ENCODE results near the gene ORC3. TPM values are rescaled to one million over a fixed set of nuclear protein-coding genes. Genes with fewer than 3 reads are reported as not detected.

The ORC3 gene
- total and polyA plus RNA-seq, 2 of the 4 experiments (the other 2 are of a cell fraction): 22.3 to 30.6 TPM

DNA sequence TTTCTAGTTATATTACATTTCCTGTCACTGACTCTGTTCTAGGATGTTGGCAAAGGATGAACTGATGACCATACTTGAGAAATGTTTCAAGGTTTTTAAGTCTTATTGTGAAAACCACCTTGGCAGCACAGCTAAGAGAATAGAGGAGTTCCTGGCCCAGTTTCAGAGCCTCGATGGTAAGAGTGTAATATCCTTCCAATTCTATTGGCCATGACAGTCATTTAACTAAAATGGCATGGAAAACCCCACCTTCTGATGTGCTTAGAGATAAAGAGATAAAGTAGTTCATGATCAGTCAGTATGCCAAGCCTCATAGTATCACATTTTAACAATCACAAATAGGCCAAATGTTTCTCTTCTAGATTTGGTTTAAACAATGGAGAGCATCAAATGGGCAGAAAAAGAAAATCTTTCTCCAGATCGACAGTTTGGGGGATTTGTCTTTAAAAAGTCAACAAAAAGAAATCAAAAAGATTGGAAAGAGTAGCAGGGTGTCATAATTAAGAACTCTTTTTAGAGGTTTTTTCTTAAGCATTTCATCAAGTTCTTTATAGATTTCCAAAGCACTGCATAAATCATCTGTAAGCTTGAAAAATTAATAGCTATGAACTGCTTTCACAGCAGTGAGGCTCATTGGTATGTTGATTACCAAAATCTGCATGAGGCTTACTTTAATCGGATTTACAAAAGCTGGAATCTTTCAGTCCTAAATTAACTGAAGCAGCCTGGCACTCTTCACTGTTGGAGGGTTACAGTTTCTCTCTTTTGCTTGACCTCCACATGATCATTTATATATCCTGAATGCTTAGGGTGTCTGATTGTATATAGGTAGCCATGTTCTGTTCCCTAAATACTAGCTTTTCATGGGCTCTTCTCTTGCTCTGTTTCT is 63.4 kb downstream of the ORC3 start:
- intact Hi-C loops (cut with micrococcal nuclease): no loop called here
- Histone ChIP-seq H3K9ac (ENCODE audit: low read depth, low read length) (no peak overlapping the region), H2AFZ (replicated peaks; ENCODE audit: low read length, poor library complexity) (no peak overlapping the region), H3K79me1 (ENCODE audit: low read depth in 1 of 2, low read length in 2 of 2) (peaks cover 0 to 5% of the 10 kb centered on the region in 2 experiments; a peak in 1 of 4 replicates), H3K36me3 (ENCODE audit: control insufficient read depth, insufficient read depth, low read length) (peaks cover 4% of the 10 kb centered on the region), H4K91ac (ENCODE audit: insufficient read depth, low read depth, low read length) (no peak overlapping the region), H2BK20ac (ENCODE audit: low read depth, low read length) (no peak overlapping the region), H3K23ac (ENCODE audit: low read depth, low read length) (no peak overlapping the region), H4K20me1 (ENCODE audit: insufficient read depth, low read length) (no peaks in the 10 kb centered on the region), H3K4me3 (ENCODE audit: insufficient read depth, low read depth, low read length) (no peak overlapping the region), H3K9me1 (ENCODE audit: insufficient read depth, low read length) (peaks cover 11% of the 10 kb centered on the region), H3K4me1 (ENCODE audit: control insufficient read depth, insufficient read depth, low read length) (peaks cover 2% of the 10 kb centered on the region; the same call in 1 of the 2 replicates), H2BK5ac (ENCODE audit: low read depth, low read length, poor library complexity, severe bottlenecking) (no peak overlapping the region), H4K8ac (ENCODE audit: low read depth in 2 of 2, low read length in 2 of 2) (no peak overlapping the region), H3K9me3 (ENCODE audit: control insufficient read depth, insufficient read depth, low read length) (no peaks in the 10 kb centered on the region), H2BK120ac (ENCODE audit: low read depth, low read length) (no peak overlapping the region), H4K5ac (ENCODE audit: low read depth, low read length) (no peak overlapping the region), H2AK9ac (replicated peaks; ENCODE audit: low read depth, low read length, poor library complexity) (no peak overlapping the region), H2AK5ac (ENCODE audit: low read depth, low read length) (no peak overlapping the region), H3K4me2 (ENCODE audit: low read depth, low read length) (no peak overlapping the region), H3K14ac (replicated peaks; ENCODE audit: low read depth, low read length) (no peak overlapping the region), H3K56ac (ENCODE audit: extremely low read depth, insufficient read depth, low read length) (no peak overlapping the region), H2BK15ac (ENCODE audit: low read depth, low read length) (no peak overlapping the region), H3K18ac (ENCODE audit: low read depth, low read length) (no peak overlapping the region), H3K4ac (ENCODE audit: low read depth, low read length) (no peak overlapping the region), H3K27ac (ENCODE audit: insufficient read depth, low read length) (no peak overlapping the region), H3K27me3 (ENCODE audit: control insufficient read depth, insufficient read depth, low read length) (no peaks in the 10 kb centered on the region)
- dilution Hi-C loops (cut with HindIII; ENCODE audit: low sequenced_read_pairs, unreplicated experiment): no loop called here
- no TSS peak for BruUV-seq (replicated peaks)
- POLR2A ChIA-PET (ENCODE audit: unreplicated experiment): no interaction called here
- no peak for DNase-seq
- in situ Hi-C loops (cut with MboI; ENCODE audit: low sequenced_read_pairs): no loop called here
- CTCF ChIA-PET: interaction anchor here (0.5 to 0.6 kb wide), 2 partner anchors 15 to 96 kb away, joined by 3 to 4 read pairs; no protein-coding TSS in a partner anchor
- ATAC-seq (ENCODE audit: low read depth): no peak
- no CpG with 5 or more reads among the region's 3 CpGs for WGBS, 2 experiments (ENCODE audit: extremely low coverage in 2 of 2, insufficient read length in 1 of 2)
- TF ChIP-seq CEBPB (IDR thresholded peaks at IDR 0.05; ENCODE audit: low read depth, low read length): no peak
- TF ChIP-seq SMC3 (IDR thresholded peaks at IDR 0.05; ENCODE audit: low read depth, low read length): no peak
- TF ChIP-seq CTCF (conservative IDR thresholded peaks at IDR 0.05; ENCODE audit: low read depth, low read length): no peak
- TF ChIP-seq MAFK (IDR thresholded peaks at IDR 0.05; ENCODE audit: low read depth, low read length): no peak
- no peak for TF ChIP-seq RFX5 (IDR thresholded peaks at IDR 0.05; ENCODE audit: low read depth, low read length)
- TF ChIP-seq RAD21 (IDR thresholded peaks at IDR 0.05; ENCODE audit: low read length): no peak
- TF ChIP-seq, protein P1, sequence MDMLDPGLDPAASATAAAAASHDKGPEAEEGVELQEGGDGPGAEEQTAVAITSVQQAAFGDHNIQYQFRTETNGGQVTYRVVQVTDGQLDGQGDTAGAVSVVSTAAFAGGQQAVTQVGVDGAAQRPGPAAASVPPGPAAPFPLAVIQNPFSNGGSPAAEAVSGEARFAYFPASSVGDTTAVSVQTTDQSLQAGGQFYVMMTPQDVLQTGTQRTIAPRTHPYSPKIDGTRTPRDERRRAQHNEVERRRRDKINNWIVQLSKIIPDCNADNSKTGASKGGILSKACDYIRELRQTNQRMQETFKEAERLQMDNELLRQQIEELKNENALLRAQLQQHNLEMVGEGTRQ (IDR thresholded peaks at IDR 0.05; ENCODE audit: low read depth, low read length): no peak
- no peak for TF ChIP-seq MAZ (IDR thresholded peaks at IDR 0.05; ENCODE audit: borderline replicate concordance, low read depth, low read length)
- TF ChIP-seq MXI1 (IDR thresholded peaks at IDR 0.05; ENCODE audit: borderline replicate concordance, low read depth, low read length): no peak
- TF ChIP-seq, protein P2, sequence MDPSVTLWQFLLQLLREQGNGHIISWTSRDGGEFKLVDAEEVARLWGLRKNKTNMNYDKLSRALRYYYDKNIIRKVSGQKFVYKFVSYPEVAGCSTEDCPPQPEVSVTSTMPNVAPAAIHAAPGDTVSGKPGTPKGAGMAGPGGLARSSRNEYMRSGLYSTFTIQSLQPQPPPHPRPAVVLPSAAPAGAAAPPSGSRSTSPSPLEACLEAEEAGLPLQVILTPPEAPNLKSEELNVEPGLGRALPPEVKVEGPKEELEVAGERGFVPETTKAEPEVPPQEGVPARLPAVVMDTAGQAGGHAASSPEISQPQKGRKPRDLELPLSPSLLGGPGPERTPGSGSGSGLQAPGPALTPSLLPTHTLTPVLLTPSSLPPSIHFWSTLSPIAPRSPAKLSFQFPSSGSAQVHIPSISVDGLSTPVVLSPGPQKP (IDR thresholded peaks at IDR 0.05; ENCODE audit: borderline replicate concordance, low read depth, low read length): no peak
- TF ChIP-seq BHLHE40 (IDR thresholded peaks at IDR 0.05; ENCODE audit: low read depth, low read length): no peak
- TF ChIP-seq POLR2A (IDR thresholded peaks at IDR 0.05; ENCODE audit: low read depth, low read length): no peak
- no peak for TF ChIP-seq NFE2L2 (IDR thresholded peaks at IDR 0.05; ENCODE audit: low read depth, low read length)
- TF ChIP-seq RCOR1 (IDR thresholded peaks at IDR 0.05; ENCODE audit: insufficient replicate concordance, low read length): no peak
- no peak for TF ChIP-seq CHD1 (IDR thresholded peaks at IDR 0.05; ENCODE audit: low read depth, low read length)

Data from IMR-90 (cell line).